Activated T-cell treated with anti-CD3 and anti-CD28 coated beads, Interleukin-2, amount 50 U/mL, for 24 hours (primary cell): ENCODE data around the gene GIGYF2.

ENCODE experiments used
- DNase-seq: peaks from one replicate; pipeline ENCODE4 v3.0.0-alpha.2; 2020
- H3K27ac Mint-ChIP-seq: 2 replicates; pipeline ENCODE4 v1.8.0; 2020; ENCODE audit warnings: mild to moderate bottlenecking, mixed read lengths
- H3K27me3 Mint-ChIP-seq: 2 replicates; pipeline ENCODE4 v1.8.0; 2020; ENCODE audit warnings: mixed read lengths
- H3K36me3 Mint-ChIP-seq: 2 replicates; pipeline ENCODE4 v1.8.0; 2020; ENCODE audit warnings: low read depth, mixed read lengths
- H3K4me1 Mint-ChIP-seq: 2 replicates; pipeline ENCODE4 v1.8.0; 2020; ENCODE audit warnings: low read depth, mixed read lengths
- H3K4me3 Mint-ChIP-seq: 2 replicates; pipeline ENCODE4 v1.8.0; 2020; ENCODE audit warnings: mild to moderate bottlenecking, moderate library complexity, mixed read lengths
- H3K9me3 Mint-ChIP-seq: 2 replicates; pipeline ENCODE4 v1.8.0; 2020; ENCODE audit warnings: mixed read lengths

Gene GIGYF2

GRCh38 chr2:232863996-232864395 lies 166.9 kb downstream of the GIGYF2 start:
- peaks cover 24% of the 10 kb centered on the region for H3K36me3 Mint-ChIP-seq
- H3K27ac Mint-ChIP-seq: no peak overlapping the region
- H3K4me3 Mint-ChIP-seq: no peak overlapping the region
- H3K27me3 Mint-ChIP-seq: no peaks in the 10 kb centered on the region
- H3K4me1 Mint-ChIP-seq: peaks cover 4% of the 10 kb centered on the region
- DNase-seq: no peak
- no peaks in the 10 kb centered on the region for H3K9me3 Mint-ChIP-seq

GRCh38 chr2:232865165-232865564 lies 168.0 kb downstream of the GIGYF2 start:
- no peak overlapping the region for H3K27ac Mint-ChIP-seq

DNA sequence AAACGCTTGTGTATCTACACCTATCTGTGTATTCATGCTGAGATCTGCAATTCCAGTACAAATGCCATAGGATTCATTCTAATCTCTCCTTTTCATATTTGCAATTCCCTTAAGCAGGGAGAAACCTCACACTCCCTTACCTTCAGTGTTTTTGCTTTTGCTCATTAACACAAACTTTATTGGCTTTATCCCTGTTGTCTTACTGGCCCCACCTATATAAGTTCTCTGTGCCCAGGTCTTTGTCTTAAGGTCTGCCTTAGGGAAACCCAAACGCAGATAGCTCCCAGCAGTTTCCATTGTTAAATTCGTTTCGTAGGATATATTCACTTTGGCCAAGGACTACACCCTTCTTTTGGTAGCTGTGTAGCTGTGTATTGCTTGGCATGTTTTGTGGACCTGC lies 169.0 kb downstream of the GIGYF2 start:
- no peaks in the 10 kb centered on the region for H3K9me3 Mint-ChIP-seq
- DNase-seq: no peak
- peaks cover 8% of the 10 kb centered on the region for H3K36me3 Mint-ChIP-seq
- no peak overlapping the region for H3K27ac Mint-ChIP-seq
- H3K4me1 Mint-ChIP-seq: peaks cover 4% of the 10 kb centered on the region
- H3K27me3 Mint-ChIP-seq: no peaks in the 10 kb centered on the region
- H3K4me3 Mint-ChIP-seq: no peak overlapping the region

More at GRCh38 chr2:232865165-232865564, 168.0 kb downstream of the GIGYF2 start:
- H3K27me3 Mint-ChIP-seq: no peaks in the 10 kb centered on the region
- no peak overlapping the region for H3K4me3 Mint-ChIP-seq
- H3K9me3 Mint-ChIP-seq: no peaks in the 10 kb centered on the region
- peaks cover 16% of the 10 kb centered on the region for H3K36me3 Mint-ChIP-seq
- DNase-seq: no peak
- peaks cover 4% of the 10 kb centered on the region for H3K4me1 Mint-ChIP-seq

- Mint-ChIP-seq H3K4me3 (no peak overlapping the region), H3K4me1 (no peaks in the 10 kb centered on the region), H3K9me3 (no peaks in the 10 kb centered on the region), H3K27me3 (peaks cover 6% of the 10 kb centered on the region), H3K27ac (no peak overlapping the region), H3K36me3 (no peaks in the 10 kb centered on the region)
- peak; percentile 20 for DNase-seq
These were observed 172.2 kb downstream of the GIGYF2 start for GRCh38 chr2:232869138-232870017.

DNA sequence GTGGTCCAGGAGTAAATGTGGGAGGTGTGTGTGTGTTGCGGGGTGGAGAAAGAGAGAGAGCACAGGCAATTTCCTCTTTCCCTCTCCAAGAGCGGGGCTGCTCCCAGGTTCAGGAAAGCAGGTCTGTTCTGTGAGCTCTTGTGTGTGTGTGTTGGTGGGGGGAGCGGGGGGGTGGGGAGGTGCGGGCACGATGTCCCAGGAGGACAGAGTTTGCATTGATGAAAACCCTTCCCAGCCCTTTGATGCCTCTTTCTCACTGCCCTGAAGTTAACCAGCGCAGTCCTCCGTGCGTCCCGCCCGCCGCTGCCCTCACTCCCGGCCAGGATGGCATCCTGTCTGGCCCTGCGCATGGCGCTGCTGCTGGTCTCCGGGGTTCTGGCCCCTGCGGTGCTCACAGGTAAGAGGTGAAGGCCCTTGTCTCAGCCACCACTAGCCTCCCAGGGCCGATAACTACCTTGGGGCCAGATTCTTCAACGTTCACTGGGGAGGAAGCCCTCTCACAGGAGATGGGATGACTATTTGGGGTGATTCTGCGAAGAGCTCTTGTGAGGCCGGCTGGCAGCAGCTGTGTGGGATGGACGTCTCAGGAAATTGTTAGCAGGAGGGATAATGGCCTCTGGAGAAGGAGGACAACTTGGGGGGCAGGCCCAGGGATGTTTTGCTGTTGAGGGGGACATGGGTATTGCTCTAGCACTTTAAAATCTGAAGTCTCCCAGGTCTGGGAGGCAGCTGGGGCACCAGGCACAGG lies 173.1 kb downstream of the GIGYF2 start, which contains the start of gene SNORC:
Gene SNORC, plus strand, starts transcription at position 247 of the 748 bp plus-strand sequence. Its CDS starts 78 bp downstream, at position 325.
- no peak within 1 kb of the TSS for H3K4me3 Mint-ChIP-seq
- H3K27ac Mint-ChIP-seq: peak within 1 kb of the TSS; percentile 44

GRCh38 chr2:232870766-232871371 lies 173.7 kb downstream of the GIGYF2 start:
- Mint-ChIP-seq H3K27ac (no peak overlapping the region), H3K4me1 (peaks cover 6% of the 10 kb centered on the region), H3K27me3 (peaks cover 20% of the 10 kb centered on the region), H3K9me3 (no peaks in the 10 kb centered on the region), H3K36me3 (no peaks in the 10 kb centered on the region), H3K4me3 (no peak overlapping the region)
- DNase-seq: peak; percentile 3

More for the DNA sequence above, 173.1 kb downstream of the GIGYF2 start, which contains the start of gene SNORC:
- Mint-ChIP-seq H3K9me3 (no peaks in the 10 kb centered on the region), H3K4me1 (peaks cover 2% of the 10 kb centered on the region), H3K36me3 (no peaks in the 10 kb centered on the region), H3K27me3 (peaks cover 14% of the 10 kb centered on the region)
- peak; percentile 23 for DNase-seq

- H3K27ac Mint-ChIP-seq: no peak overlapping the region
- no peaks in the 10 kb centered on the region for H3K9me3 Mint-ChIP-seq
- H3K36me3 Mint-ChIP-seq: no peaks in the 10 kb centered on the region
- H3K4me1 Mint-ChIP-seq: peaks cover 6% of the 10 kb centered on the region
- no peak overlapping the region for H3K4me3 Mint-ChIP-seq
- DNase-seq: peak; percentile 20
- peaks cover 20% of the 10 kb centered on the region for H3K27me3 Mint-ChIP-seq
These were observed 174.3 kb downstream of the GIGYF2 start for GRCh38 chr2:232871418-232871834.

DNA sequence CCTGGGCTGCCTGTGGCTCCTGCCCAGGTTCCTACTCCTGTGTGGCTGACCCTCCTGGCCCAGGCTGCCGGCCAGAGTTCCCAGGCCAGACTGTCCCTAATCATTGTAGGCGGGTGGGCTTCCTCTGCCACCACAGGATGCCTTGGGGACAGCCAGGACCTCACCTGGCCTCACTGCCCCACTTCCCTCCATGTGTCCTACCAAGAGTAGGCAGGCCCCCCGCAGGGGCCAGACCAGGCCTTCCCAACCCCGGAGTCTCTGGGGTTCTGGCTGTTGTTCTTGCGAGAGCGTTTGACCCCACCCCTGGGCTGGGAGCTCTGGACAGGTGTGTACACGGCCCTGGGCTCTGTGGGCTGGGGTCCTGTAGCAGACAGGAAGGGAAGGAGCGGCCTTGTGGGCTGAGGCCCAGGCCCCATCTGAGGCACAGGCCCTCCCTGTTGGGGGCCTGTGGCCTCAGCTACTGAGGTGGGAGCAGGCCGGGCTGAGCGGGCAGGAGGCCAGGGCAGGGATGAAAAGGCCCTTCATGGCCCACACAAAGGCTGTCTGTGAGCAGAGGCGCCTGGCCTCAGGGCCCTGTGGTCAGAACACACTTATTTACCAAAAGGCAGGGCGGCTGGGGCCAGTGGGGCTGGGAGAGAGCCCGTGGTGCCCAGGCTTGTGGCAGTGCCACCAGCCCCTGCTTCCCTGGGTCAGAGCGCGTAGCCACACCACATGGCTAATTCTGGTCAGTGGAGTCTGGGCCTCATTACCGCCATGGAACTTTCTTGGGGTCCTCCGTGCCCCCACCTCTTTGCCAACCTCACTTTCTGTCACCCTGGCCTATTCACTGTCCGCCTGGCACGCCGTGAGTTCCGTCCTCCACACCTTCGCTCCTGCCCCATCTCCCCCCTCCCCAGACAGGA lies 175.0 kb downstream of the GIGYF2 start:
- Mint-ChIP-seq H3K9me3 (no peaks in the 10 kb centered on the region), H3K4me3 (no peak overlapping the region), H3K36me3 (no peaks in the 10 kb centered on the region), H3K4me1 (peaks cover 6% of the 10 kb centered on the region), H3K27me3 (peaks cover 20% of the 10 kb centered on the region), H3K27ac (no peak overlapping the region)
- peak; percentile 21 for DNase-seq

DNA sequence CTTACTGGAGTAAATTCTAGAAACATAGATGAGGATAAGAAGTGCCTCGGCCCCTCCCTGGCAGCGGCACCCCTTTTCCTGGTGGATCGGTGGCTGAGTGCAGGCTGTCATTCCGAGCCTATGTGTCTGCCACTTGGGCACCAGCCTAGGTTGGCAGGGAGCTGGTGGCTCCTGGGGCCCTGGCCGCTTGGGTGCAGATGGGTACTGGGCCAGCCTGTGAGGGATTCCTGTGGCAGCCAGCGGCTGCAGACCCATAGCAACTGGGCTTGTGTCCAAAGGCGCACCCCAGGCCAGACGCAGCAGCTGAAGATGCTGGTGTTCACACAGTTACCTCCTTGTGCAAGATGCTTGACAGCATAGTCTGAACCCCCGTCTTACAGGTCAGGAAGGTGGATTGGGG lies 175.7 kb downstream of the GIGYF2 start:
- no peak overlapping the region for H3K27ac Mint-ChIP-seq

DNA sequence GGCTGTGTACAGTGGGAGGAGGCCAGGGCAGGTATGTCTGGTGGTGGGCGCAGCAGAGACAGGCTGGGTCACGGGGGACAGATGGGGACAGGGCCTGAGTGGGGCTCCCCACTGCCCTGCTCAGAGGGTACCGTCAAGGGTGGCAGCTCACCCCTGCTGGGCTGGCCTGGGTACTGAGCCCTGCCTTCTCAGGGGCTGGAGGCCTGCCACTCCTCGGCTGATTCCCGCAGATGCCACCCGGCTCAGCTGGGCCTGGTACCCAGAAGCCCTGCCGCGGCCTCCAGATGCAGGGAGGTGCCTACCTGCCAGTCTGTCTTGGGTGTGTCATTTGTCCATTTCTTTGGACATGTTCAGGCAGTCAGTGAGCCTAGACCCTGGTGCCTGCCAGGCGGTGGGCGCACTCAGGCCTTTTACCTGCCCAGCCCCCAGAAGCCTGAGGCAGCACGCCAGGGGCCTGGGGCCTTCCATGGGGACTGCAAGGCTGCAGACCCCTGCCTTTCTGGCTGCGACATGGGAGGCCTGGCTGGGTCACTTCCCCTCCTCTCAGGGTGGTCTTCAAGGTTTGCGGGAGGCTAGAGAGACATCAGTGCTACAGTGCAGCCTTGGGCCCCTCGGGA lies 176.3 kb downstream of the GIGYF2 start:
- H3K9me3 Mint-ChIP-seq: no peaks in the 10 kb centered on the region
- no peak overlapping the region for H3K4me3 Mint-ChIP-seq
- DNase-seq: peak; percentile 25
- H3K4me1 Mint-ChIP-seq: peaks cover 6% of the 10 kb centered on the region
- no peaks in the 10 kb centered on the region for H3K36me3 Mint-ChIP-seq
- H3K27me3 Mint-ChIP-seq: peaks cover 26% of the 10 kb centered on the region
- no peak overlapping the region for H3K27ac Mint-ChIP-seq

More for the DNA sequence above, 175.7 kb downstream of the GIGYF2 start:
- peaks cover 25% of the 10 kb centered on the region for H3K27me3 Mint-ChIP-seq
- DNase-seq: peak; percentile 22
- H3K4me3 Mint-ChIP-seq: no peak overlapping the region
- no peaks in the 10 kb centered on the region for H3K36me3 Mint-ChIP-seq
- H3K4me1 Mint-ChIP-seq: peaks cover 6% of the 10 kb centered on the region
- no peaks in the 10 kb centered on the region for H3K9me3 Mint-ChIP-seq

DNA sequence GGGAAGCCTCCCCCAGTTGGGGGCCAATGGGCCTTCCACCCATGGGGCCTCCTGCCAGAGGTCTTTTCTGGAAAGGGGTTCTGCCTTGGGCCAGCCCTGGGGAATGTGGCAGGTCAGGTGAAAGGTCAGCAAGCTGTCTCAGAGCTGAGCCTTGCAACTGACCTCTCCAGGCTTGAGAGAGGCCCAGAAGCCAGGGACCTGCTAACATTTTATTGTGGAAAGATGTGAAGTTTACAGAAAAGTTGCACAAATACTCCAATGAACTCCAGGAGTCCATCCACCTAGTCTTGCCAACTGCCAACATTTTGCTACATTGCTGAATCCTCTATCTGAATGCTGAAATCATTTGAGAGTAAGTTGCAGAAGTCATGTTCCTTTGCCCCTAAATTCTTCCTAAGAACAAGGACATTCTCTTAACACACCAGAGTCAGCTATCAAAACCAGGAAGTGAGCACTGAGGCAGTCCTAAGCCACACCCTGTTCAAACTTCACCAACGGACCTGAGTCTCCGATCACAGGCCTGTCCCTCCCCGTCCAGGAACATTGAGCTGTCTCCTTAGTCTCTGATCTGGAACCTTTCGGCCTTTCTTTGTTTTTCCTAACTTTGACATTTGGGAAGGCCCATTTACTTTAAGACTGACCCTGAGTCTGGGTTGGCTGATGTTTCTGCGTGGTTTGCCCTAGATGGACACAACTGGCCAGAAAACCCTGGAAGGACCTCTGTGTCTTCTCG lies 176.9 kb downstream of the GIGYF2 start:
- Mint-ChIP-seq H3K27me3 (peaks cover 26% of the 10 kb centered on the region), H3K4me1 (peaks cover 6% of the 10 kb centered on the region), H3K36me3 (no peaks in the 10 kb centered on the region), H3K27ac (no peak overlapping the region), H3K9me3 (no peaks in the 10 kb centered on the region), H3K4me3 (no peak overlapping the region)
- no peak for DNase-seq

DNA sequence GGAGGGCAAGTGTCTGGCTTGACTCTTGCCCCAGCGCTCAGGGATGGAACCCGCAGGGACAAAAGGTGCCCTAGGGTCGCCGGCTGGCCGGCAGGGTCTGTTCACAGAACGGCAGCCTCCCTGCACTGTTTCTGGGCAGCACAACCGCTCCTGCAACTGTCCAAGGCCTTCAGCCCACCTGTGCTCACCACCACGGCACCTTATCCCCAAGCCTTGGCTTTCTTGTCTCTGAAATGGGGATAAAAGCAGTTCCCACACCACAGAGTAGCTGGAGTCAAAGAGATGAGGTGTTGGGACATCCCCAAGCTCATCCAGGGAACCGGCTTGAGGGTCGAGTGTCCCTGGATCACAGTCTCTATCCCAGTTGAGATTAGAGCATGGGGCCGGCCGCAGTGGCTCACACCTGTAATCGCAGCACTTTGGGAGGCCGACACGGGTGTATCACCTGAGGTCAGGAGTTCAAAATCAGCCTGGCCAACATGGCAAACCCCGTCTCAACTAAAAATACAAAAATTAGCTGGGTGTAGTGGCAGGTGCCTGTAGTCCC lies 177.6 kb downstream of the GIGYF2 start:
- Mint-ChIP-seq H3K27ac (no peak overlapping the region), H3K4me1 (peaks cover 6% of the 10 kb centered on the region), H3K9me3 (no peaks in the 10 kb centered on the region), H3K36me3 (no peaks in the 10 kb centered on the region), H3K27me3 (peaks cover 26% of the 10 kb centered on the region), H3K4me3 (peak overlapping the region; percentile 58)
- DNase-seq: peak; percentile 27
